Motor neuron (in vitro differentiated cells): Measurements from ENCODE around the gene ITIH3. TPM values are rescaled to one million over a fixed set of nuclear protein-coding genes. Genes with fewer than 3 reads are reported as not detected.

Source experiments
- ATAC-seq, 8 experiments: fragments of 200-7000 bp; cut with Tn5 transposase; replicated peaks in 6 of 8; 2 replicates each; pipeline ENCODE4 v1.8.0; 2021; ENCODE audit warnings: mild to moderate bottlenecking in 8 of 8, moderate library complexity in 8 of 8
- H3K27ac ChIP-seq, 2 donors: fragments of 250-450 bp; sonication (Bioruptor Pico); 2 replicates each; pipeline ENCODE4 v1.9.0; 2021; ENCODE audit warnings: antibody characterized with exemption in 2 of 2, mild to moderate bottlenecking in 2 of 2, moderate library complexity in 1 of 2
- H3K4me1 ChIP-seq, 2 donors: fragments of 250-450 bp; sonication (Bioruptor Pico); replicated peaks in 1 of 2; 2 replicates each; pipeline ENCODE4 v1.6.1; 2021; ENCODE audit warnings: antibody characterized with exemption in 2 of 2, mild to moderate bottlenecking in 2 of 2, moderate library complexity in 1 of 2
- H3K4me3 ChIP-seq, 5 donors: fragments of 250-450 bp; sonication (Bioruptor Pico); 2 replicates each; pipeline ENCODE4 v1.9.0; 2021; ENCODE audit warnings: antibody characterized with exemption in 5 of 5, mild to moderate bottlenecking in 5 of 5, moderate library complexity in 4 of 5
- WGBS, 10 experiments: fragments of 450-650 bp; shearing (Covaris generic); methylation state at CpG; one replicate each; pipeline ENCODE4 v1.0.0; 2022; 5-methylcytosine and 5-hydroxymethylcytosine counted together
- in situ Hi-C, 9 experiments: fragments of 400-800 bp; cut with MboI; loops; one replicate each; pipeline ENCODE4 v1.15.0; 2021; ENCODE audit warnings: low sequenced_read_pairs in 9 of 9, low pct_unique_long_range_greater_than_20kb in 2 of 9; ENCODE audit not compliant: unreplicated experiment in 9 of 9
- total RNA-seq, 8 experiments: library from RNA; unstranded; fragments of 300-600 nt; gene quantifications; 2 replicates each; pipeline versions ENCODE4 v1.2.3 to v1.2.4, GENCODE V29; 2022

ITIH3 gene
- total RNA-seq, 8 experiments from 2014 or later, result 0.22 to 3.3 (median 0.55) TPM

GRCh38 chr3:52829482-52829881 lies 34.9 kb downstream of the ITIH3 start:
- ATAC-seq, result no peak
- 0 to 100% (median 95%) methylated on average over 1 to 2 of the region's 3 CpGs; no CpG with 5 or more reads in 6 of the 10 experiments for WGBS, 10 experiments

GRCh38 chr3:52829906-52830463 lies 35.4 kb downstream of the ITIH3 start:
- 80 to 100% (median 90%) methylated on average over 1 to 6 of the region's 10 CpGs; no CpG with 5 or more reads in 4 of the 10 experiments for WGBS, 10 experiments
- H3K4me3 ChIP-seq, result no peak overlapping the region
- no peak for ATAC-seq
- peaks cover 8 to 11% of the 10 kb centered on the region in 2 donors for H3K4me1 ChIP-seq
- no peak overlapping the region for H3K27ac ChIP-seq
- in situ Hi-C loops, result no loop called here

More at GRCh38 chr3:52829482-52829881, 34.9 kb downstream of the ITIH3 start:
- peaks cover 3 to 6% of the 10 kb centered on the region in 2 donors for H3K4me1 ChIP-seq
- H3K27ac ChIP-seq, result no peak overlapping the region
- no peak overlapping the region for H3K4me3 ChIP-seq
- in situ Hi-C loops, result no loop called here

GRCh38 chr3:52830535-52831258 lies 36.1 kb downstream of the ITIH3 start, which contains the start of gene ITIH4:
TSS of gene ITIH4 (minus strand) at chr3:52830672. CDS start at chr3:52830642, 30 bp downstream.
- Histone ChIP-seq H3K4me3 (no peak within 1 kb of the TSS), H3K4me1 (peaks cover 13 to 18% of the 10 kb centered on the region in 2 donors), H3K27ac (no peak within 1 kb of the TSS)
- no peak for ATAC-seq
- in situ Hi-C loops, result no loop called here
- 66 to 100% (median 81%) methylated on average over 1 to 12 of the region's 16 CpGs; no CpG with 5 or more reads in 2 of the 10 experiments for WGBS, 10 experiments

- Histone ChIP-seq H3K4me3 (no peak overlapping the region), H3K4me1 (peaks cover 13 to 20% of the 10 kb centered on the region in 2 donors), H3K27ac (no peak overlapping the region)
- WGBS, 10 experiments, result 24 to 80% (median 60%) methylated on average over 1 to 11 of the region's 21 CpGs; no CpG with 5 or more reads in 3 of the 10 experiments
- in situ Hi-C loops, result no loop called here
- ATAC-seq, result peak in 6 of 8 experiments; percentile 56 to 93 (median 75)
These were observed 37.1 kb downstream of the ITIH3 start for GRCh38 chr3:52831500-52832301.

GRCh38 chr3:52833202-52833601 lies 38.6 kb downstream of the ITIH3 start:
- Histone ChIP-seq H3K4me3 (no peak overlapping the region), H3K27ac (no peak overlapping the region), H3K4me1 (peaks cover 13 to 20% of the 10 kb centered on the region in 2 donors)
- ATAC-seq, result no peak
- WGBS, 10 experiments, result no CpG with 5 or more reads among the region's 14 CpGs
- in situ Hi-C loops, result no loop called here

GRCh38 chr3:52834871-52835501 lies 40.4 kb downstream of the ITIH3 start, which contains the start of gene MUSTN1:
TSS of gene MUSTN1 (minus strand) at chr3:52835019. CDS start at chr3:52834948, 71 bp downstream.
- ATAC-seq, result peak in 5 of 8 experiments; percentile 61 to 85 (median 77)
- Histone ChIP-seq H3K27ac (no peak within 1 kb of the TSS), H3K4me1 (peaks cover 13 to 20% of the 10 kb centered on the region in 2 donors), H3K4me3 (no peak within 1 kb of the TSS)
- 0 to 100% (median 28%) methylated on average over 1 to 8 of the region's 11 CpGs; no CpG with 5 or more reads in 4 of the 10 experiments for whole genome bisulfite sequencing, 10 experiments
- in situ Hi-C loops, result no loop called here

- no peak overlapping the region for H3K4me3 ChIP-seq
- in situ Hi-C loops, result no loop called here
- peaks cover 13 to 20% of the 10 kb centered on the region in 2 donors for H3K4me1 ChIP-seq
- ATAC-seq, result no peak
- H3K27ac ChIP-seq, result no peak overlapping the region
- 80 to 100% (median 100%) methylated on average over 1 to 3 of the region's 8 CpGs; no CpG with 5 or more reads in 7 of the 10 experiments for WGBS, 10 experiments
These were observed 41.3 kb downstream of the ITIH3 start for GRCh38 chr3:52835766-52836470.

GRCh38 chr3:52836471-52836845 lies 41.9 kb downstream of the ITIH3 start:
- ATAC-seq, result no peak
- Histone ChIP-seq H3K4me3 (no peak overlapping the region), H3K27ac (no peak overlapping the region), H3K4me1 (peaks cover 13 to 20% of the 10 kb centered on the region in 2 donors)
- 11 to 100% (median 89%) methylated on average over 1 to 4 of the region's 5 CpGs; no CpG with 5 or more reads in 1 of the 10 experiments for WGBS, 10 experiments
- in situ Hi-C loops, result no loop called here

- in situ Hi-C loops, result no loop called here
- no peak overlapping the region for H3K27ac ChIP-seq
- no peak for ATAC-seq
- WGBS, 10 experiments, result 83 to 95% methylated on average over 1 to 3 of the region's 4 CpGs; no CpG with 5 or more reads in 8 of the 10 experiments
- H3K4me1 ChIP-seq, result peaks cover 13 to 20% of the 10 kb centered on the region in 2 donors
- no peak overlapping the region for H3K4me3 ChIP-seq
These were observed 42.4 kb downstream of the ITIH3 start for GRCh38 chr3:52836986-52837385.

GRCh38 chr3:52838561-52839267 lies 44.1 kb downstream of the ITIH3 start:
- peaks cover 16 to 33% of the 10 kb centered on the region in 2 donors for H3K4me1 ChIP-seq
- 40 to 87% (median 72%) methylated on average over 1 to 3 of the region's 8 CpGs; no CpG with 5 or more reads in 6 of the 10 experiments for WGBS, 10 experiments

GRCh38 chr3:52839268-52839575 lies 44.6 kb downstream of the ITIH3 start:
- Histone ChIP-seq H3K4me3 (no peak overlapping the region), H3K27ac (no peak overlapping the region), H3K4me1 (peaks cover 16 to 37% of the 10 kb centered on the region in 2 donors)
- 64 to 100% (median 82%) methylated on average over 1 to 2 of the region's 2 CpGs; no CpG with 5 or more reads in 4 of the 10 experiments for WGBS, 10 experiments
- no peak for ATAC-seq
- in situ Hi-C loops, result no loop called here

More at GRCh38 chr3:52838561-52839267, 44.1 kb downstream of the ITIH3 start:
- in situ Hi-C loops, result no loop called here
- ATAC-seq, result no peak
- Histone ChIP-seq H3K27ac (no peak overlapping the region), H3K4me3 (no peak overlapping the region)
